ENCODE data around the gene KCNQ5. TPM values are rescaled to one million over a fixed set of nuclear protein-coding genes. Genes with fewer than 3 reads are reported as not detected.

Gene KCNQ5
- total RNA-seq, 4 donors from 2014 or later = 1.1 to 14.6 (median 9.0) TPM

DNA sequence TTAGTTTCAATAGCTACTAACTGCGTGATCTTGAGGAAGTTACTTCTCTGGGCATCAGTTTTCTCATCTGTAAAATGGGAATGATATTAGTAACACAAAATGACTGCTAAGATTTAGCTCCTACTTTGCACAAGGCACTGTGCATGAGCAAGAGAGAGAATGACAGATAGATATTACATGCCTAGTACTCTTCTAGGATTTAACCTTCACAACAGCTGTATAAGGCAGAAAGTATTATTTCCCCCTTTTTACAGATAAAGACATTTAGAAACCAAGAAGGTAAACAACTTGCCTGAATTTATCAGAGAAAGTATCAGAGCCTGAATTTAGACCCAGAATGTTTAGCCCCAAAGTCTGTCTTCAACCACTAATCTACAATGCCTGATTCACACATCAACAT, 321.8 kb downstream of the KCNQ5 start:
- Histone ChIP-seq H3K36me3 (no peaks in the 10 kb centered on the region), H3K27me3 (no peaks in the 10 kb centered on the region), H3K27ac (peak overlapping the region in 1 of 3 donors; percentile 53), H3K4me1 (no peaks in the 10 kb centered on the region), H3K9me3 (no peaks in the 10 kb centered on the region), H3K4me3 (replicated peaks in 1 of 3) (no peak overlapping the region)
- intact Hi-C loops (cut with DNase I) = no loop called here
- DNase-seq = no peak
- TF ChIP-seq POLR2A (IDR thresholded peaks at IDR 0.05) = no peak
- TF ChIP-seq, protein P1, sequence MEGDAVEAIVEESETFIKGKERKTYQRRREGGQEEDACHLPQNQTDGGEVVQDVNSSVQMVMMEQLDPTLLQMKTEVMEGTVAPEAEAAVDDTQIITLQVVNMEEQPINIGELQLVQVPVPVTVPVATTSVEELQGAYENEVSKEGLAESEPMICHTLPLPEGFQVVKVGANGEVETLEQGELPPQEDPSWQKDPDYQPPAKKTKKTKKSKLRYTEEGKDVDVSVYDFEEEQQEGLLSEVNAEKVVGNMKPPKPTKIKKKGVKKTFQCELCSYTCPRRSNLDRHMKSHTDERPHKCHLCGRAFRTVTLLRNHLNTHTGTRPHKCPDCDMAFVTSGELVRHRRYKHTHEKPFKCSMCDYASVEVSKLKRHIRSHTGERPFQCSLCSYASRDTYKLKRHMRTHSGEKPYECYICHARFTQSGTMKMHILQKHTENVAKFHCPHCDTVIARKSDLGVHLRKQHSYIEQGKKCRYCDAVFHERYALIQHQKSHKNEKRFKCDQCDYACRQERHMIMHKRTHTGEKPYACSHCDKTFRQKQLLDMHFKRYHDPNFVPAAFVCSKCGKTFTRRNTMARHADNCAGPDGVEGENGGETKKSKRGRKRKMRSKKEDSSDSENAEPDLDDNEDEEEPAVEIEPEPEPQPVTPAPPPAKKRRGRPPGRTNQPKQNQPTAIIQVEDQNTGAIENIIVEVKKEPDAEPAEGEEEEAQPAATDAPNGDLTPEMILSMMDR (IDR thresholded peaks at IDR 0.05) = no peak
- 96% methylated on average over 1 of the region's 1 CpG for WGBS, 2 donors

- TF ChIP-seq POLR2A (IDR thresholded peaks at IDR 0.05) = no peak
- TF ChIP-seq, protein P1 (IDR thresholded peaks at IDR 0.05) = no peak
- H3K36me3 ChIP-seq = no peaks in the 10 kb centered on the region
- DNase-seq = peak; percentile 37 to 48
- H3K4me3 ChIP-seq (replicated peaks in 1 of 3) = no peak overlapping the region
- H3K27ac ChIP-seq = peak overlapping the region in 2 of 3 donors; percentile 16 to 53
- 67% methylated on average over 2 of the region's 2 CpGs for WGBS, 2 donors
- no peaks in the 10 kb centered on the region for H3K9me3 ChIP-seq
- H3K27me3 ChIP-seq = no peaks in the 10 kb centered on the region
- no peaks in the 10 kb centered on the region for H3K4me1 ChIP-seq
- intact Hi-C loops (cut with DNase I) = no loop called here
These were observed 322.8 kb downstream of the KCNQ5 start for GRCh38 chr6:72944660-72945059.

GRCh38 chr6:72946774-72947173, 324.9 kb downstream of the KCNQ5 start:
- TF ChIP-seq POLR2A (IDR thresholded peaks at IDR 0.05) = no peak
- TF ChIP-seq, protein P1 (IDR thresholded peaks at IDR 0.05) = no peak
- no peaks in the 10 kb centered on the region for H3K4me1 ChIP-seq
- H3K9me3 ChIP-seq = no peaks in the 10 kb centered on the region
- 83 to 86% methylated on average over 2 of the region's 2 CpGs for WGBS, 2 donors
- intact Hi-C loops (cut with DNase I) = no loop called here
- DNase-seq = no peak
- no peak overlapping the region for H3K27ac ChIP-seq
- H3K4me3 ChIP-seq (replicated peaks in 1 of 3) = no peak overlapping the region
- H3K36me3 ChIP-seq = no peaks in the 10 kb centered on the region
- H3K27me3 ChIP-seq = no peaks in the 10 kb centered on the region

GRCh38 chr6:72947534-72947933, 325.7 kb downstream of the KCNQ5 start:
- no peaks in the 10 kb centered on the region for H3K27me3 ChIP-seq
- no peak overlapping the region for H3K4me3 ChIP-seq (replicated peaks in 1 of 3)
- no peaks in the 10 kb centered on the region for H3K9me3 ChIP-seq
- peaks cover 0 to 1% of the 10 kb centered on the region in 2 donors for H3K4me1 ChIP-seq
- intact Hi-C loops (cut with DNase I) = no loop called here
- H3K36me3 ChIP-seq = no peaks in the 10 kb centered on the region
- no peak overlapping the region for H3K27ac ChIP-seq
- WGBS, 2 donors = 67 to 78% methylated on average over 1 of the region's 1 CpG
- no peak for DNase-seq
- no peak for TF ChIP-seq POLR2A (IDR thresholded peaks at IDR 0.05)
- TF ChIP-seq, protein P1 (IDR thresholded peaks at IDR 0.05) = no peak

DNA sequence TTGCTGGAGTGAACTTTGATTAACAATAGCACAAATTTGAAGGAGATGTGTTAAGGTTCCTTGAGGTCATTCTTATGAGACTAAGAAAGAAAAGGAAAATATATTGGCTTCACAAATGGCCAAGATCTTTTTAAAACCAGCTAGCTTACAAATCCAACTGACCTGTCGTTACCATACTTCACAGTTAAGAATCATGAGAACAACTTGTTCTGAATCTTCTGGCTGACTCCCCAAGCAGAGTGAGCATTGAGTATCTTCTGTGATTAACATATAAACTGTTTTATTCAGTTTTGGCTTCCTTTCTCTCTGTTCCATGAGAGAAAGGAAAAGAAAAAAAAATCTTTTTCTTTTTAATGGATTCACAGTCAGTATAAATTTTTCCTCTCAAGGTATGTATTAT, 326.3 kb downstream of the KCNQ5 start:
- TF ChIP-seq POLR2A (IDR thresholded peaks at IDR 0.05) = no peak
- TF ChIP-seq, protein P1 (IDR thresholded peaks at IDR 0.05) = no peak

More for the DNA sequence above, 326.3 kb downstream of the KCNQ5 start:
- Histone ChIP-seq H3K9me3 (no peaks in the 10 kb centered on the region), H3K4me3 (replicated peaks in 1 of 3) (no peak overlapping the region), H3K36me3 (no peaks in the 10 kb centered on the region), H3K27ac (no peak overlapping the region), H3K27me3 (no peaks in the 10 kb centered on the region), H3K4me1 (peaks cover 6 to 7% of the 10 kb centered on the region in 2 donors)
- DNase-seq = no peak
- intact Hi-C loops (cut with DNase I) = no loop called here
- 56 to 57% methylated on average over 1 of the region's 1 CpG for WGBS, 2 donors

Measured in thyroid gland (tissue), 4 donors.